HG02840 (cell line): Measurements from ENCODE around the gene CAMK1D.

ENCODE experiments used
- ATAC-seq: cut with Tn5 transposase; IDR thresholded peaks from one replicate; pipeline ENCODE4 v1.9.1; 2021; ENCODE audit warnings: mild to moderate bottlenecking, moderate library complexity, moderate number of reproducible peaks; ENCODE audit not compliant: unreplicated experiment, low FRiP score

The CAMK1D gene

DNA sequence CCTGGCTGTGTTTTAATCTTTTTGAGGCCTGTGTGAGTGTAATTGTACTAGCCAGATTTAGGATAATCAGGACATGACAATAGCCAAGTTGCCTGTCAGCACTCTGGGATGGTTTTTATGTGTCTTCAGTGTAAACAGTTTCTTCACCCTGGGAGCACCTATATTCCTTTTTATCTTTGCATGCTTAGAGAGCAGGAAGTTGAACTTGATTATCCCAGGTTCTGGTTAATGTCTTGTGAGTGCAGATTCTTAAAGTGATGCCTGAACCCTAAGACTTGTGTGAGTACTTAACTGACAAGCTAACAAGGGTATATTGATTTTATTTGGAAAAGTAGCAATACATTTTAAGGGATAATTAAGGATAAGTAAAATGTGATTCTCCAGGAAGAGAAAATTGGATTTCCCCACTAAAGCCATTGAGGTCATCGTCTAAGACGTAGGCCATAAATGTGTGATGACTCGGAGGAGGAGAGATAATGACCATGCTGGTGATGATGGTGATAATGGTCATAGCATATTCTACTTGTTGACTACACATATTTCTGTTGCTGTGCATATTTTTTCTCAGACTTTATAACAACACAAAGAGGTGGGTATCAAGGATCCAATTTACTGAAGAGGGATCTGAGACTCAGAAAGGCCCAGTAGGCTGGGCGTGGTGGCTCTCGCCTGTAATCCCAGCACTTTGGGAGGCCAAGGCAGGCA lies 234.7 kb downstream of the CAMK1D start:
- no peak for ATAC-seq

DNA sequence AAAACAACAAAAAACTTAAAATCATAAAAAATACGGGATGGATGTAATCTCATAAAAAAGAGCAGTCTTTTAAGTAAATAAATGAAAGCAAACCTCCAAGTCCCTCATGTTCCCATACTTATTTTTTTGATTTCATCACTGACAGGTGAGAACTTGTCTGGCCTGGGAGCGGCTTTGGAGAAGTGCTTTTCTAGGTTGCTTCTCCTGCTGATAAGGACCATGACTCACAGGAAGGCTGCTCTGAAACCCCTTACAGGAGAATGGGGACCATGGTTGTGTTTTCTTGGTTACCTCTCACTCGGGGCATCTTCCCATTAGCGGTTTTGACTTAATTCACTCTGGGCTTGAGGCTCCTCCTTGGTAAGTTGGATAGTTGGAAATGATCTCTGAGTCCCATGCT lies 237.4 kb downstream of the CAMK1D start:
- ATAC-seq = no peak

DNA sequence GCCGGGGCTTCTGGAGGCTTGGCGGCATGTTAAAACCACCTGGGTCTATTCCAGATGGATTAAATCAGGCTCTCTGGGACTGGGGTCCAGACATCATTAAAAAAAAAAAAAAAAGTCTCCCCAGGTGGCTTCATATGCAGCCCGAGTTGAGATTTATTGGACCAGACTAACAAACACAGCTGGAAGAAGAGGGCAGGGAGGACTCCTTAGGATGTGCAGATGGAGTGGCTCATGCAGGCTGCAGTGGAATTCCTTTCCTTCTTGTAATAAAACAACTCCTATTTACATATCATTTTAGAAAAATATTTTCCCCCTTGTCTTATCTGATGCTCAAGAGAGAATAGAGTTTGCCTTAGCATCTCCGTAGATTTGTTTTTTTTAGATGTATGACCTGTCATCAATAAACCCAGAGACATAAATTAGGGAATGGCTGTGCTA lies 238.1 kb downstream of the CAMK1D start:
- ATAC-seq = no peak

DNA sequence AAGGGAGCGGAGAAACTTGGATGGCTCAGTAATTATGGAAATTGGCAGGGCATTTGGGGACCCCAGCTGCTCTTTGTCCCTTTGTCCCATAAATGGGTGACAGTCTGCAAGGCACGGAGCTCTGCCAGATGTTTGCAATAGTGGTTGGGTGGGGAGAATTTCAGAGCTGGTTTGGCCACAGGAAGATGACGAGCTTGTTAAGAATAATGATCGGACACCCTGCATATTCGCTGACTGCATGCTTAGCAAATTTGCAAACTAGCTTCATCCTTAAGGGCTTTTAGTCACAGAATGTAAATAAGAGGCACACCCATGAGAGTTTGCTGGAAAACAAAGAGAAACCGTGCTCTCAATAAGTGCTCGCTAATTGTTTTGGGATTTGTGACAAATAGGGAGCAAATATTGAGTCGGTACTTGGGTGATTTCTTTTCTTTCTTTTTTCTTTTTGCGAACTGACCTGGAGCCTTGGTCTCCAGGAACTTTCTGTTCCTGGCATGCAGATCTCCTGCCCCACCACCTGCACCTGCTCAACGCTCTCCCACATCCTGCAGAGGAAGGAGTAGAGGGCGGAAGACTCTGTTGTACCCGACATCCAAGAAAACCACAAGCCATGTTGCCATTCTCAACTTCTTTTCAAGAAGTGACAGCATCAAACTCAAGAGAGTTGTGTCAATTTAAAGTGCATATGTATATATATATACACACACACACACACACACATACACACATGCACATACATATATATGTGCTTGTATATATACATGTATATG lies 238.9 kb downstream of the CAMK1D start:
- ATAC-seq = no peak

DNA sequence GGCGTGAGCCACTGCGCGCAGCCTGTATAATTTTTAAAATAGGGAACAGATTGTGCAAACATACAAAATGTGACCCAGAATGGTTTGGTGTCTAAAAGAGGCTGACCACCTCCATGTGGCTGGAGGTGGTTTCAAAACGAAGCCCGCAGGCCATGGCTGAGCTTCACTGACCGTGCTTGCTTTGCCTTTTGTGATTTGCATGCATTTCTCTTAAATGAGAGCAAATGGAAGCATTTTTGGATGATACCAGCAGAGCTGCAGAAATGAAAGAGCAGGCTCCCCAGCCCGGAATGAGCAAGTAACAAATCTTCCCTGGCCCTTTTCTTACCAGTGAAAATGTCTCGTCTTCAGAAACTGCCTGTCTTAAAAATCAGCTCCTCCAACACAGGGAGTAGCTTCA lies 239.9 kb downstream of the CAMK1D start:
- ATAC-seq = no peak

DNA sequence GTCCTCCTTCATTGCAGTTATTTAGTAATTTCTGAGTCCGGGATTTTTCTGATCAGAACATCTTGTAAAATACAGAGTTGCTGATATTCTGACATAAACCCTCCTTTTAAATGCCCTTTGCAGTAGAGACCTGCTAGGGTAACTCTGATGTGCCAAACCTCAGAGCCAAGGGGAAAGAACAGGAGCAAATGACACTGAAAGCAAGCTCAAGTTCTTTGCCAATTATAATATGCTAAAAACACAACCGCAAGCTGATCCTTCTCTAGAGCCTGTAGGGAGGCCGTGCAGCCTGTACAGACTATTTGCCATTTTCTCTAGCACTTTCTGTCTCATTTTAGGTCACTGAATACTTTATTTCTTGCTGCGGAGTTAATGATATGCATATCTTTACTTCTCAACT lies 240.4 kb downstream of the CAMK1D start:
- no peak for ATAC-seq

DNA sequence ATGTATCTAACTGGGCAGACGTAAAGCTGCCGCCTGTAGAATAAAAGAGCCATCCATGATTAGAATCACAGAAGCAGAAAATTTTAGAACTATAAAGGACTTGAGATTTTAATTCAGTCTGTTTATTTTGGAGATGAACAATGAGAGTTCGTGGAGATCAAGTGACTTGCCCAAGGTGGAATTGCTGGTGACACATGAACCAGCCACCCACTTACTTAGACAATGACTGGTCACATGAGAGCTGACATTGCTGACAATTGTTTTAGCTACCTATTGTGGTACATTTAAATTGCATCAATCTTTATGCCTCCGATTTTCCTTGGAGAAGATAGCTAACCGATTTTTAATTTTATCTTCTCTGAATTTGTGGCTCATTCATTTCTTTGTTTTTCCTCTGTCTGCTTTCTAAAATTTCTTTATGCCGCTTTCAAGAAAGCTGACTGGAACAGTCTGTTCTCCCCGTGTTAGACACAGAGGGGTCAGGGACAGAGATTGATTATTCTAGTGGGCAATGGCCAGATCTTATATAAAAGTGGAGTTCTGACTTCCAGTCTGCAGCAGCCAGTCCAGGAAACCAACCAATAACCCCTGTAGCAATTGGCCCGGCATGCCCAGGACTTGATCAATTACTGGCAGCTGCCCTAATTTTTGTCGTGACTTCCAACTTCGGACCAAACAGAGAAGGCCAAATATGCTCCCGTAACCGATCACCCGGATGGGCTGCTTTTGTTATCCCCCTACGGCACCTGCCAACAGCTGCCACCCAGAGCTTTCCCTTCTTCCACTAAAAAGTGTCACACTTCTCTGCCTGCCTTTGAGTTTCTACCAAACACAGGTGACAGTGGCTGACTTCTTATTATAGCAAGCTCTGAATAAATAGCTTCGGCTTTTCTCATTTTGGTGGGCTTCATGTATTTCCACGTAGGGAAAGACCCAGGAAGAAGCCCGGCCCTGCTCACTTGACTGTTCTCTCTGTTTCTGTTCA lies 241.6 kb downstream of the CAMK1D start:
- ATAC-seq = no peak

DNA sequence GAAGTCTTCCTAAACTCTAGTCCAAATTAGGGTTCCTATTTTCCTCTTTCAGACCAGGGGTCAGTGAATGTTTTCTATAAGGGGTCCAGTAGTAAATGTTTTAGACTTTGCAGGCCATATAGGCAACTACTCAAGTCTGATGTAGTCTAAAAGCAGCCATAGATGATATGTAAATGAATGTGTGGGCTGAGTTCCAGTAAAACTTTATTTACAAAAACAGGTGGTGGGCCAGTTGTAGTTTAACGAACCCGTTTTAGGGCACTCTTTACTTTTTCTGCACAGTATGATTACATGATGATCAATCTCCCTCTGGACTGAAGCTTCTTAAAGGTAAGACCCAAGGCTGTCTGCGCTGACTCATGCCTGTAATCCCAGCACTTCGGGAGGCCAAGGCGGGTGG lies 243.6 kb downstream of the CAMK1D start:
- no peak for ATAC-seq

DNA sequence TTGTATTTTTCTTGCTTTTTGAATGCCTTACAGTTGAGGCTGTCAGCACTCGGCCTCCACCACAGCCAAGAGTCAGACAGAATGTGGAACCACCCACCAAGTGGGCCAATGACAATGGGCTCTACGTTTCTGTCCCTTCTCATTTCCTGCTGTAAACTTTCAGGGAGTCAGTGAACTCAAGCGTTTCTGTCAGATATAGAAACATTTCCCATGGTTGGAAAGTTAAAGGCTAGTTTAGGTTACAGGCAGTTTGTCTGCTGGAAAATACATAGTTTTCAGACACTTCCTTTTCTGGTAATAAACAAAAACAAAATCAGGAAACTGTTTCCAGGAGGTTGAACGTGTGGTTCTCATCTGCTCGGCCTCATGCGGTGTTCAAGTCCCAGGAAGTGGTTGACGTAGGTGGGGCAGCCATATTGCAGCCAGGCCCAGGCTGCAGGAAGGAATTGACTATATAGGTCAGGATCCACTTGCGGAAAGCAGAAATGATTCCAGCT lies 245.1 kb downstream of the CAMK1D start:
- ATAC-seq = no peak

DNA sequence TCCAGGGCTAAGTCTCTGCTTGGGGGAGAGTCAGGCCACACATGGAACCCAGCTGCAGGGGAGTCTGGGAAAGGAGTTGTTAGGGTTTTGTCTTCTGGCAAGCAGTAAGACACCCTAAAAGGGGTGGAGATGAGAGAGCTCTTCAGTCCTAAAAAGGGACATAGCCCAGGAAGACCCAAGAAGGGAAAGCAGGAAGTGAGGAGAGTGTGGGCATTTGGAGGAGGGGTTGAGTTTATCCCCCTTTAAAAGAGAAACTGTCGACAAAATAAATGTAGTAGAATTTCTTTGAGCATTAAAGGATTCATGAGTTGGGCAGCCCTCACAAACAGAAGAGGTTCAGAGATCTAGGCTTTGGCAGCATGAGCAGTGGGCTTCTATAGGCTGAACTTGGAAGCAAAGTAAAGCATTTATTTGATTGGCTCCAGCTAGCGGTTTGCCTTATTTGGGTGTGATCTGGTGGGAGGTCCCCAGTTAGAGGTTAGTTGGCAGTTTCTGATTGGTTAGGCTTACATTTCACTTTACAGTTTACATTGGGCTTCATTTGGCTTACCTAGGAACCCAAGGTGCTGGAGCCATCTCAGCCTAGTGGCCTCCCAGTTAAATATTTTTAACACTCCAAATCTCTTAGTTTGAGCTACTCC lies 246.7 kb downstream of the CAMK1D start:
- no peak for ATAC-seq

DNA sequence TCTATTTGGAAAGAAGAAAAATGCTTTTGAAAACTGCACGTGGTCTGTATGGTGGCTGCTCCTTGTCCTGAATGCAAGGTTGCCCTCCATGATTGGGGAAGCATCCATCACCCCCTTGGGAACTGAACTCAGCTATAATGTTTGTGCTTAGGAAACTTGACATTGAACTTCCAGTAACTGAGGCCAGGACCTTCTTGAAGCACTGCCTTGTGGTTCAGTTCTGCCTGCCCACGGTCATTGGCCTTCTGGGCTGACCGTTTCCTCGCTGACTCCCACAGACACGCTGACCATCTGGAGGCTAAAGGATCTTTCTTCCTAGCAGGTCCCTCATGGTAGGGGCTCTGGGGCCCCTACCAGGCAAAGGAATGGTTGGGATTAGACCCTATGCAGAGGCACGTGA lies 247.8 kb downstream of the CAMK1D start:
- ATAC-seq = no peak

DNA sequence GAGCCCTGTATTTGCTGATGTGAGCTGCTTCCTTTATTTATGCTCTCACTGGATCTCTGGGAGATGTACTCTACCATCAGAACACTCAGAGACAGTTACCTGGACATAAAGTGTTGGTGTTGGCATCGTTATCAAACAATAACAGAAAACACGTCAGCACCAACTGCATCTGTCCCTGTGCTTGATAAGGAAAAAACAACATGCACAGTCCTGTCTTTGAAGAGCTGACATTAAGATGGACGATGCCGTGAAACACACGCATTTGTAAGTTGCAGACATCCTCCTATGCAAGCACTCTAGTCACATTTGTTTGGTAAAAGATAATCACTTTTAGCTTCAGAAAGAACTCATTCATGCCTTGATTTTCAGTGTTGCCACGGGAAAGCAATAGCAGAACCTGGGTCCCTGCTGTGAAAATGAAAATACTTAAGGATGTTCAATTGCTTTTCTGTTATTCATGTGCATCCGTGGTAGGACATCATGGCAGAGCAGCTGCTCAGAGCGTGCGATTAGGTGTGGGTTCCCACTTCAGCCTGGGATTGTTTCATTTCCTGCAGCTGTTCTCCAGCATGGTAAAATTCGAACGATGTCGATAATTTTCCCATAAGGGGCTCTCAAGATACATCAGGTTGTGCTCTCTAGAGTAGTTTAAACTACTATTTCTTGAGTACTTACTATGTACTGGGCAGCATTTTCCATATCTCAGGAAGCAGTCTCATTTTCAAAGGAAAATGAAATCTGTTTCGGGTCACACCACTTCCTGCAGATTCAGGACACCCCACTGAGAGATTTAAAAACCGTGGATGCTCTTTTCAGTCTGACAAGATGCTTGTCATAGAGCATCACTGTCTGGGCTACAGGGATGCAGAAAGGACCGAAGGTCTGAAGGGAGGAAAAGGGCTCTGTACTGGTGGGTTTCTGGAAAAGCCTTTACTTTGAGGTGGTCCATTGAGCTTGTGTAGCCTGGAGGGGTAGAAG lies 248.7 kb downstream of the CAMK1D start:
- ATAC-seq = no peak

DNA sequence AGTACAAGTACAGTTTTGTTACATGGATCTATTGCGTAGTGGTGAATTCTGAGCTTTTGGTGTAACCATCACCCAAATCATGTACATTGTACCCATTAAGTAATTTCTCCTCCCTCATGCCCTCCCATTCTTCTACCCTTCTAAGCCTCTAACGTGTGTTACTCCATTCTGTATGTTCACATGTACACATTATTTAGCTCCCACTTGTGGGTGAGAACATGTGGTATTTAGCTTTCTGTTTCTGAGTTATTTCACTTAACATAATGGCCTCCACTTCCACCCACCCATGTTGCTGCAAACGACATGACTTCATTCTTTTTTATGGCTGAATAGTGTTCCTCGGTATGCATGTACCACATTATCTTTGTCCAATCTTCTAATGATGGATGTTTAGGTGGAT lies 251.3 kb downstream of the CAMK1D start:
- no peak for ATAC-seq

DNA sequence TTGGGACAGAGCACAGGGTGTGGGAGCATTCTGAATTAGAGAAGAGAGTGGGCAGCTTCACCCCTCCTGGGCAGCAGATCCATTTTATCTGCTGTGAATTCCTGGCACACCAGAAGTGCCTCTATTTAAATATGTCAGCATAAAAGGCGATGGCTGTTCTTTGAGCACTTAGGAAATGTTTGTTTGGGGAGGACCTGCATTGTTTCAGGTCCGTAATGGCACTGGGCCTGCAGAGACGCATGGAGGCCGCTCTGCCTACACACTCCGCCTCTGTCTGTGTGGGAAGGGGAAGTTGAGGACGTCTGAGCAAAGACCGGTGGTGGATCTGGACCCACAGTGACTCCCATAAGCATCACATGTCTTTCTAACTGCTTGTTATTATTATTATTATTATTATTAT lies 253.2 kb downstream of the CAMK1D start:
- ATAC-seq = no peak

DNA sequence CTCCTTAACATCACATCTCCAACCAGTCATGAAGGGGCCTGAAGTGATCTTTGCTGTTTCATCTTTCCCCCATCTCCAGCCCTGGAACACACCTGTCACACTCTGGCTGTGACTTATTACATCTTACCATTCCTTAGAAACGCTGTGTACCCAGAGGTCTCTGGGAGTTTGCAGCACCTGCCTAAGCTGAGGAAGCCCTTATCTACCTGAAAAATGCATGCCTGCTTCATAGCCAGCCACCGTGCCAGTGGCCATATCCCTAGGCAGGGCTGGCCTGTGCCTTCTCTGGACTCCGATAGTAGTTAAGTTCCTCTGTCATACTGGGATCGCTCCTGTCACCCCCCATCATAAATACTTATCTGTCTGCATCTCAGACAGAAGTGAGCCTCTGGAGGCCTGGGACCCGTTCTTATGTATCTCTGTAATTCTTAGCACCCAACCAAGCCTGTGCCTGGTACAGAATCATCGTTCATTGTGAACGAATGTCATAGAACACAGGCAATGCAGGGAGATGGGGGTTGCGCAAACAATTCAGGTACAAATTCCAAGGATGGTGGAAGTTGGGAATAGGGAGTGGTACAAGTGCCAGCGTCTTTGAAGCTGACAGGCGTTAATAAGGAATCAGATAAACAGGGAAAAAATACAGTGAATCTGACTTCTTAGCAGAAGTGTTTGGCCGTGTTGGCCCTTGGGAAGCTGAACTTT lies 254.6 kb downstream of the CAMK1D start:
- no peak for ATAC-seq

DNA sequence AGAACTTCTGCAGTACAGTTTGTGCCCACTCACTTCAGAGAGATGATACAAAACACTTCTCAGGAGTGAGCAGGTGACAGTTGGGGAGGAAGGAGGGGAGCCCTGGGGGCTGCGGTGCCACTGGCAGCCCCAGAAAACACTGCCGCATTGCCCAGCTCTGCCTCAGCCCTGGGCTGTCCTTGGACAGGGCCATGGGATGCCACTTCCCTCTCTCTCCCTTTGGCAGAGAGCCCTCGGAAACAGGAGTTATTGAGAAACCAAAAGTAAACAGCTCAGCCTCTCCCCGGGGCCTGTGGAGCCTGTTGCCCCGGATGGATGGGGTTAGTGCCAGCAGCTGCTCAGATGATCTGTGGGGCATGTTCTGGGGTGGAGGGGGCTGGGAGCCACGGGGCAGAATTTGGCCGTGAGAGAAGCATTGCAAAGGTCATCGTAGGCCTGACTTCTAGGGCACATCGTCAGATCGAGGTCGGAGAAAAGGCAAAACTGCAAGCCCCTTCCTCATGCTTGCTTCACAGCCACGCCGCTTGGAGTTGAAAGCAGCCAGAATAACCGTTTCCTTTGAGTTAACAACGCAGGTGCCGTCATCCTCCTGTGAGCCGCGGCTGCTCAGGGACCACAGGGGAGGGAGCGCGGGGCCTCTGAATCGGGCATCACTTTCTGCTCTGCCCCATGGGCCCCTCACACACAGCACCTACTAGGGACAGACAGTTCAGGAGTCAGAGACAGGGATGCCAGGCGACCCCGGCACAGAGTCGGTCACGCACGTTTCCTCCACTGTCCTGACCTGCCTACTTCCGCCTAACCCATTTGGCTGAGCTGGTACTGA lies 256.4 kb downstream of the CAMK1D start:
- no peak for ATAC-seq

DNA sequence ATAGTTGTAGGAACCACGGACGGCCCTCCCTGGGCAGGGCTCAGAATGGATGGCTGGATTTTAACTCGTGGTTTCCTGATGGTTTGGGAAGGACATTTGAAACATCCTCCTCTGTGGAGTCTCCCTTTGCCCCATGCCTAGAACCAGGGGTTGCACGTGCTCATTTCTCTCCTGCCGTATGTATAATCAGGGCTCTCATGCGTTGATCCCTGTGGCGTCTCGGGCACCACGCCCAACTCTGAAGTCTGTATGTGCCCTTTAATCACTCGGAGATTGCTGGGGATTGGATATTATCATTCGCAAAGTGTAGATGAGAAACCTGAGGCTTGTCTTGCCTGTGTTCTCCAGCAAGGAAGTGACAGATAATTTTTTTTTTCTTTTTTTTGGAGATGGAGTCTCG lies 257.1 kb downstream of the CAMK1D start:
- ATAC-seq = no peak

DNA sequence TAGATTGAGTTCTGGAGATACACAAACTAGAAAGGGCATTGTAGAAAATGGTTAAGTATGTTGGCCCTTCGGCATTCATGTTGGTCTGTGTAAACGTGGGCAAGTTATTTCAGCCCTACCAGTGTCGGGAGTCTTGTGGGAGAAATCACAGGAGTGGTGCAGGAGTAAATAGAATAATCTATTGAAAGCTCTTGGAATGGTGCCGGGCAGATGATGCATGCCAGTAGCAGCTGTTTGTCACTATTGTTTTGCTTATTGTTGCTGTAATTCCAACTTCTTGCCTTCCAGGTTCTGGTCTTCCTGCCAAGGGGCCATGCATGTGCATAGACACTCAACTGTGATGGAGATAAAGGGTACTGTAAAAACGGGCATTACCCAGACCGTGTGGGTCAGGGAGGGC lies 259.4 kb downstream of the CAMK1D start:
- no peak for ATAC-seq
